HG03558 (cell line): ENCODE results near the gene ARHGDIA.

Experiments
- ATAC-seq: cut with Tn5 transposase; IDR thresholded peaks from one replicate; pipeline ENCODE4 v1.9.1; 2021; ENCODE audit warnings: moderate number of reproducible peaks; ENCODE audit not compliant: unreplicated experiment; ENCODE audit errors: extremely low read depth

ARHGDIA gene

GRCh38 chr17:81889602-81890001 lies 18.5 kb upstream of the ARHGDIA start:
- ATAC-seq = no peak

- no peak for ATAC-seq
Measured at GRCh38 chr17:81888988-81889595, 18.0 kb upstream of the ARHGDIA start.

GRCh38 chr17:81888105-81888987 lies 17.2 kb upstream of the ARHGDIA start:
- ATAC-seq = no peak

- ATAC-seq = no peak
Measured at GRCh38 chr17:81885869-81886548, 14.9 kb upstream of the ARHGDIA start.

GRCh38 chr17:81885454-81885853 lies 14.3 kb upstream of the ARHGDIA start:
- ATAC-seq = no peak

- ATAC-seq = no peak
Measured at GRCh38 chr17:81884968-81885367, 13.8 kb upstream of the ARHGDIA start.

- no peak for ATAC-seq
Measured at GRCh38 chr17:81884520-81884919, 13.4 kb upstream of the ARHGDIA start.

- no peak for ATAC-seq
Measured at GRCh38 chr17:81879121-81879520, 8.0 kb upstream of the ARHGDIA start.

GRCh38 chr17:81878294-81878693 lies 7.2 kb upstream of the ARHGDIA start:
- ATAC-seq = no peak

- no peak for ATAC-seq
Measured at GRCh38 chr17:81877569-81877968, 6.4 kb upstream of the ARHGDIA start.

GRCh38 chr17:81871387-81872230 lies 472 bp upstream of the ARHGDIA start:
- no peak for ATAC-seq

GRCh38 chr17:81870131-81870980 lies 781 bp downstream of the ARHGDIA start:
- no peak for ATAC-seq

- ATAC-seq = no peak
Measured at GRCh38 chr17:81869221-81870130, 1.7 kb downstream of the ARHGDIA start.

GRCh38 chr17:81868674-81869220 lies 2.4 kb downstream of the ARHGDIA start:
- ATAC-seq = no peak

GRCh38 chr17:81867991-81868673 lies 3.0 kb downstream of the ARHGDIA start:
- ATAC-seq = no peak

GRCh38 chr17:81867170-81867990 lies 3.8 kb downstream of the ARHGDIA start:
- no peak for ATAC-seq
